H1 (cell line): ENCODE data around the gene AFAP1L1. TPM values are rescaled to one million over a fixed set of nuclear protein-coding genes. Genes with fewer than 3 reads are reported as not detected.

Experiments
- BCL11A ChIP-seq, 2 experiments: IDR thresholded peaks; one replicate each; pipeline ENCODE4 v1.6.1; 2011; ENCODE audit warnings: low read depth in 2 of 2, low read length in 2 of 2, mild to moderate bottlenecking in 2 of 2
- BRCA1 ChIP-seq: IDR thresholded peaks from 2 replicates; pipeline ENCODE4 v1.6.1; 2012; ENCODE audit warnings: low read depth, low read length, improper control_type of control experiment
- CREB1 ChIP-seq: IDR thresholded peaks from 2 replicates; pipeline ENCODE4 v1.6.1; 2012; ENCODE audit warnings: inconsistent platforms
- EGR1 ChIP-seq: IDR thresholded peaks from 2 replicates; pipeline ENCODE4 v1.6.1; 2011; ENCODE audit warnings: low read depth, low read length, borderline replicate concordance
- FOSL1 ChIP-seq: IDR thresholded peaks from 2 replicates; pipeline ENCODE4 v1.6.1; 2011; ENCODE audit warnings: mild to moderate bottlenecking, low read depth, low read length, moderate library complexity; ENCODE audit not compliant: insufficient read depth
- JUND ChIP-seq: IDR thresholded peaks from 2 replicates; pipeline ENCODE4 v1.6.1; 2011; ENCODE audit warnings: mild to moderate bottlenecking, improper control_type of control experiment, low read length
- KDM5A ChIP-seq: fragments of 200-600 bp; IDR thresholded peaks from 2 replicates; pipeline ENCODE4 v1.7.1; 2012; ENCODE audit warnings: mild to moderate bottlenecking, low read length, inconsistent platforms, mixed read lengths
- PHF8 ChIP-seq: fragments of 200-600 bp; sonication (generic); conservative IDR thresholded peaks from 2 replicates; pipeline ENCODE4 v1.7.1; 2012; ENCODE audit warnings: low read depth, mild to moderate bottlenecking, inconsistent platforms, low read length, moderate library complexity
- POLR2A ChIP-seq, 2 experiments: IDR thresholded peaks; 1 replicate in 1 of 2; 2 replicates in 1 of 2; pipeline ENCODE4 v1.6.1; 2011; ENCODE audit warnings: low read depth in 2 of 2, low read length in 2 of 2, mild to moderate bottlenecking in 2 of 2; ENCODE audit errors: control extremely low read depth in 1 of 2
- RAD21 ChIP-seq, 2 experiments: IDR thresholded peaks in 1 of 2; conservative IDR thresholded peaks in 1 of 2; 2 replicates each; pipeline ENCODE4 v1.6.1; 2011; ENCODE audit warnings: low read depth in 2 of 2, low read length in 2 of 2, improper control_type of control experiment in 1 of 2, inconsistent platforms in 1 of 2, mild to moderate bottlenecking in 1 of 2, moderate library complexity in 1 of 2
- RBBP5 ChIP-seq: IDR thresholded peaks from 2 replicates; pipeline ENCODE4 v1.7.1; 2012; ENCODE audit warnings: low read depth, mild to moderate bottlenecking, inconsistent platforms, low read length, moderate library complexity, borderline replicate concordance
- RNF2 ChIP-seq: fragments of 200-900, 300-1000 bp; sonication (generic); IDR thresholded peaks from 2 replicates; pipeline ENCODE4 v1.7.1; 2016; ENCODE audit warnings: borderline replicate concordance, low read depth, mild to moderate bottlenecking, antibody characterized with exemption, low read length; ENCODE audit not compliant: poor library complexity, severe bottlenecking; ENCODE audit errors: missing control alignments
- RXRA ChIP-seq: IDR thresholded peaks from 2 replicates; pipeline ENCODE4 v1.6.1; 2011; ENCODE audit warnings: low read depth, mild to moderate bottlenecking, low read length, moderate library complexity; ENCODE audit not compliant: insufficient read depth
- SIX5 ChIP-seq: IDR thresholded peaks from 2 replicates; pipeline ENCODE4 v1.6.1; 2011; ENCODE audit warnings: mild to moderate bottlenecking, low read depth, low read length
- SP2 ChIP-seq: IDR thresholded peaks from 2 replicates; pipeline ENCODE4 v1.6.1; 2012; ENCODE audit warnings: mild to moderate bottlenecking, low read length, inconsistent platforms
- SRF ChIP-seq: IDR thresholded peaks from 2 replicates; pipeline ENCODE4 v1.6.1; 2011; ENCODE audit warnings: mild to moderate bottlenecking, low read depth, low read length, moderate library complexity
- TCF12 ChIP-seq: IDR thresholded peaks from 2 replicates; pipeline ENCODE4 v1.6.1; 2011; ENCODE audit warnings: low read depth, mild to moderate bottlenecking, low read length
- TEAD4 ChIP-seq: IDR thresholded peaks from 2 replicates; pipeline ENCODE4 v1.6.1; 2012; ENCODE audit warnings: low read depth, low read length, inconsistent platforms, mixed read lengths
- YY1 ChIP-seq: IDR thresholded peaks from 2 replicates; pipeline ENCODE4 v1.6.1; 2011; ENCODE audit warnings: low read depth, mild to moderate bottlenecking, low read length
- polyA plus RNA-seq, 7 experiments: library from polyadenylated mRNA; depleted of rRNA in 3 of 7; stranded (reverse) in 5 of 7; unstranded in 2 of 7; fragments of >200 nt in 5 of 7; fragments of 200-250 nt in 2 of 7; gene quantifications; 1 replicate in 5 of 7; 2 replicates in 1 of 7; 4 replicates in 1 of 7; pipeline versions ENCODE4 v1.2.1 to v1.2.3, GENCODE V29; 2011 to 2013; ENCODE audit warnings: missing spikeins in 2 of 7, mixed read lengths in 2 of 7
- total RNA-seq: library from RNA; stranded (reverse); fragmentation: NEBNext Ultra II Directional; extraction: Animal tissue kit (Norgen Biotek cat#: 25700); gene quantifications from 2 replicates; pipeline ENCODE4 v1.2.1, GENCODE V29; 2021
- TF ChIP-seq, protein P1 (sequence below), 3 experiments: IDR thresholded peaks; 1 replicate in 2 of 3; 2 replicates in 1 of 3; pipeline versions ENCODE4 v1.5.1 to v1.6.1; 2011; ENCODE audit warnings: low read length in 3 of 3, mild to moderate bottlenecking in 3 of 3, inconsistent platforms in 2 of 3, low read depth in 1 of 3, moderate library complexity in 1 of 3; ENCODE audit not compliant: insufficient read depth in 1 of 3; ENCODE audit errors: control extremely low read depth in 1 of 3
- TF ChIP-seq, protein P2 (sequence below): IDR thresholded peaks from 2 replicates; pipeline ENCODE4 v1.6.1; 2012; ENCODE audit warnings: inconsistent platforms

The AFAP1L1 gene
- total and polyA plus RNA-seq, 2 of the 8 experiments (the other 6 are each of a cell fraction or from before 2014, with no cell fraction given) = 0.79 to 4.7 TPM

DNA sequence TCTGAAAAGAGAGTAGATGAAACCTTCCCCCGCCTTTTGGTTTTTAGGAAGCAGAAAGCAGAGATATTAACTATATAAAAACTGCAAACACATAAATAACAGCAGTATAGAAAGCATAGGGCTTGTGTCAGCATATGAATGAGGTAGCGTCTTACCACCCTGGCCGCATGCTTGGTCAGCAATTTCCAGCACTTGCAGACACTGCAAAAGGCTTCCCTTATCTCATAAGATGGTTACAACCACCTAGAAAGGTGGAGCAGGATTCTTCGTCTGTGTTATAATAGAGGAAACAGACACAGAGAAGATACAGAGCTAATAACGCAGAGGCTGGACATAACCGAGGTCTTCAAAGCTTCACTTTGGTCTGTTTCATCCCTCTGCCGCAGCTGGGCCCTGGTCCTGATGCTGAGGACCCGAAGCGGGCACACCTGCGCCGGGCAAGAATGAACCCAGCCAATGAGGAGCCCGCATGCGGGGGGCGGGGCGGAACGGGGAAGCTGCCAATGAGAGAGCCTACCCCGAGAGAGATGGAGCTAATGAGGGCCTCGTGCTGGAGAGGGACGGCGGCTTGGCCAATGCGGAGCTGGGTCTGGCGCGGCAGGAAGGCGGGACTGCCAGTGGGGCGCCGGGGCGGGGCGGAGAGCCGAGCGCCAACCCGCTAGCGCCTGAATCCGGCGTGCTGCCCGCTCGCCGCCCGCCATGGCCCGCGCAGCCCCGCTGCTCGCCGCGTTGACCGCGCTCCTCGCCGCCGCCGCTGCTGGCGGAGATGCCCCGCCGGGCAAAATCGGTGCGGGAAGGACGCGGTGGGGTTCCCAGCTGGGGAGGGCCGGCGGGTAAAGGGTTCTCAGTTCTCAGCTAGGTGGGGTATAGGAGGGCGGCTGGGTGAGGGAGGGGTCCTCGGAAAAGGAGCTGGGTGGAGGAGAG, 86.0 kb downstream of the AFAP1L1 start, which contains the start of gene PCYOX1L (continued):
- no peak for TF ChIP-seq TEAD4
- no peak for TF ChIP-seq SRF
- TF ChIP-seq RAD21 (IDR thresholded peaks at IDR 0.05 in 1 of 2, conservative IDR thresholded peaks at IDR 0.05 in 1 of 2; ENCODE audit: low read depth in 2 of 2, low read length in 2 of 2) = no peak
- no peak for TF ChIP-seq KDM5A
- no peak for TF ChIP-seq CREB1
- TF ChIP-seq SP2 = peak; percentile 48
- peak in 1 of 2 experiments; percentile 77; a peak in 2 of 3 replicates for TF ChIP-seq POLR2A (IDR thresholded peaks at IDR 0.05; ENCODE audit: control extremely low read depth in 1 of 2, low read depth in 2 of 2, low read length in 2 of 2)
- no peak for TF ChIP-seq SIX5
- TF ChIP-seq, protein P1, sequence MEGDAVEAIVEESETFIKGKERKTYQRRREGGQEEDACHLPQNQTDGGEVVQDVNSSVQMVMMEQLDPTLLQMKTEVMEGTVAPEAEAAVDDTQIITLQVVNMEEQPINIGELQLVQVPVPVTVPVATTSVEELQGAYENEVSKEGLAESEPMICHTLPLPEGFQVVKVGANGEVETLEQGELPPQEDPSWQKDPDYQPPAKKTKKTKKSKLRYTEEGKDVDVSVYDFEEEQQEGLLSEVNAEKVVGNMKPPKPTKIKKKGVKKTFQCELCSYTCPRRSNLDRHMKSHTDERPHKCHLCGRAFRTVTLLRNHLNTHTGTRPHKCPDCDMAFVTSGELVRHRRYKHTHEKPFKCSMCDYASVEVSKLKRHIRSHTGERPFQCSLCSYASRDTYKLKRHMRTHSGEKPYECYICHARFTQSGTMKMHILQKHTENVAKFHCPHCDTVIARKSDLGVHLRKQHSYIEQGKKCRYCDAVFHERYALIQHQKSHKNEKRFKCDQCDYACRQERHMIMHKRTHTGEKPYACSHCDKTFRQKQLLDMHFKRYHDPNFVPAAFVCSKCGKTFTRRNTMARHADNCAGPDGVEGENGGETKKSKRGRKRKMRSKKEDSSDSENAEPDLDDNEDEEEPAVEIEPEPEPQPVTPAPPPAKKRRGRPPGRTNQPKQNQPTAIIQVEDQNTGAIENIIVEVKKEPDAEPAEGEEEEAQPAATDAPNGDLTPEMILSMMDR (IDR thresholded peaks at IDR 0.05; ENCODE audit: control extremely low read depth in 1 of 3, insufficient read depth in 1 of 3, low read depth in 1 of 3, low read length in 3 of 3) = 0 out of 4 replicates have a peak, but pooled peaks of 1 of the 3 experiments have one; percentile 0
- TF ChIP-seq PHF8 = peak; percentile 84
- no peak for TF ChIP-seq BRCA1
- no peak for TF ChIP-seq EGR1
- TF ChIP-seq JUND = no peak
- TF ChIP-seq FOSL1 = no peak
- TF ChIP-seq BCL11A (IDR thresholded peaks at IDR 0.05; ENCODE audit: low read depth in 2 of 2, low read length in 2 of 2) = no peak
- TF ChIP-seq RNF2 = no peak
- no peak for TF ChIP-seq RXRA
- TF ChIP-seq RBBP5 = no peak; the same call in 1 of the 2 replicates
- peak; percentile 67 for TF ChIP-seq YY1
- TF ChIP-seq TCF12 = no peak
- TF ChIP-seq, protein P2, sequence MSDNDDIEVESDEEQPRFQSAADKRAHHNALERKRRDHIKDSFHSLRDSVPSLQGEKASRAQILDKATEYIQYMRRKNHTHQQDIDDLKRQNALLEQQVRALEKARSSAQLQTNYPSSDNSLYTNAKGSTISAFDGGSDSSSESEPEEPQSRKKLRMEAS = peak; percentile 76
